RWPE1 (cell line): ENCODE measurements around the gene PABPN1.

Experiments used
- CTCF ChIA-PET: fragments of 350-600 bp; sonication (Branson Sonifier 250); formaldehyde crosslinking; extraction: SDS; loops from one replicate; lab custom pipeline; 2021; lab: Yijun Ruan, JAX
- POLR2A ChIA-PET: fragments of 400-600 bp; formaldehyde crosslinking; extraction: SDS; loops from one replicate; lab custom pipeline; 2020; ENCODE audit warnings: antibody characterized with exemption; ENCODE audit not compliant: low non-redundant PET; lab: Yijun Ruan, JAX
- DNase-seq: peaks from one replicate; pipeline ENCODE4 v3.0.0; 2012; ENCODE audit warnings: low spot score
- H3K27ac ChIP-seq: fragments of 450-650 bp; 2 replicates; pipeline ENCODE4 v1.5.1; 2017
- CTCF ChIP-seq: fragments of 450-650 bp; conservative IDR thresholded peaks from 2 replicates; pipeline ENCODE4 v1.5.1; 2017; ENCODE audit warnings: low read depth, mild to moderate bottlenecking

PABPN1 gene

GRCh38 chr14:23307687-23308644, 13.3 kb upstream of the PABPN1 start:
- ChIA-PET POLR2A (interaction anchor here (1.6 kb wide), 1 partner anchor 13 kb away, joined by 12 read pairs; the partner anchor contains the start of gene PABPN1), CTCF (interaction anchor here (0.6 to 2.0 kb wide), 4 partner anchors 13 to 619 kb away, joined by 4 to 10 read pairs (median 5); partner anchors contain the start of gene PABPN1)
- peak; percentile 57 for DNase-seq
- no peak for TF ChIP-seq CTCF
- peak overlapping the region; percentile 85 for H3K27ac ChIP-seq

- POLR2A ChIA-PET, result no interaction called here
- H3K27ac ChIP-seq, result peak overlapping the region; percentile 85
- DNase-seq, result no peak
- no peak for TF ChIP-seq CTCF
- CTCF ChIA-PET, result interaction anchor here (0.6 kb wide), 2 partner anchors 122 to 619 kb away, joined by 4 read pairs; no protein-coding TSS in a partner anchor
These were observed 12.4 kb upstream of the PABPN1 start for GRCh38 chr14:23308721-23309445.

- no peak for TF ChIP-seq CTCF
These were observed 10.7 kb upstream of the PABPN1 start for GRCh38 chr14:23310546-23310945.

GRCh38 chr14:23316300-23316699, 5.0 kb upstream of the PABPN1 start:
- ChIA-PET POLR2A (no interaction called here), CTCF (interaction anchor here (0.7 kb wide), 1 partner anchor 64 kb away, joined by 3 read pairs; no protein-coding TSS in a partner anchor)
- no peak for TF ChIP-seq CTCF
- H3K27ac ChIP-seq, result no peak overlapping the region
- DNase-seq, result no peak

More at GRCh38 chr14:23310546-23310945, 10.7 kb upstream of the PABPN1 start:
- DNase-seq, result no peak
- ChIA-PET POLR2A (no interaction called here), CTCF (interaction anchor here (0.9 kb wide), 1 partner anchor 15 kb away, joined by 3 read pairs; no protein-coding TSS in a partner anchor)
- peak overlapping the region; percentile 44 for H3K27ac ChIP-seq

GRCh38 chr14:23319746-23320583, 1.3 kb upstream of the PABPN1 start:
- DNase-seq, result no peak
- ChIA-PET POLR2A (interaction anchor here (1.7 kb wide), 1 partner anchor 13 kb away, joined by 12 read pairs; the partner anchor contains the start of gene BCL2L2), CTCF (interaction anchor here (1.3 to 1.5 kb wide), 2 partner anchors 13 to 17 kb away, joined by 3 to 10 read pairs; partner anchors contain the start of genes BCL2L2 and PPP1R3E)
- TF ChIP-seq CTCF, result no peak
- peak overlapping the region; percentile 87 for H3K27ac ChIP-seq
